Inflammatory macrophage treated with lipopolysaccharide for 1 hour (primary cell): ENCODE measurements around the gene ARHGEF11.

Experiments
- DNase-seq, 2 donors: peaks; one replicate each; pipeline ENCODE4 v3.0.0-alpha.2; 2020 to 2022

ARHGEF11 gene

GRCh38 chr1:156893048-156893953 is 152.2 kb downstream of the ARHGEF11 start, which contains the start of gene PEAR1:
TSS of gene PEAR1 (plus strand) at chr1:156893718. CDS start at chr1:156903927, 10,209 bp downstream.
- no peak for DNase-seq

DNA sequence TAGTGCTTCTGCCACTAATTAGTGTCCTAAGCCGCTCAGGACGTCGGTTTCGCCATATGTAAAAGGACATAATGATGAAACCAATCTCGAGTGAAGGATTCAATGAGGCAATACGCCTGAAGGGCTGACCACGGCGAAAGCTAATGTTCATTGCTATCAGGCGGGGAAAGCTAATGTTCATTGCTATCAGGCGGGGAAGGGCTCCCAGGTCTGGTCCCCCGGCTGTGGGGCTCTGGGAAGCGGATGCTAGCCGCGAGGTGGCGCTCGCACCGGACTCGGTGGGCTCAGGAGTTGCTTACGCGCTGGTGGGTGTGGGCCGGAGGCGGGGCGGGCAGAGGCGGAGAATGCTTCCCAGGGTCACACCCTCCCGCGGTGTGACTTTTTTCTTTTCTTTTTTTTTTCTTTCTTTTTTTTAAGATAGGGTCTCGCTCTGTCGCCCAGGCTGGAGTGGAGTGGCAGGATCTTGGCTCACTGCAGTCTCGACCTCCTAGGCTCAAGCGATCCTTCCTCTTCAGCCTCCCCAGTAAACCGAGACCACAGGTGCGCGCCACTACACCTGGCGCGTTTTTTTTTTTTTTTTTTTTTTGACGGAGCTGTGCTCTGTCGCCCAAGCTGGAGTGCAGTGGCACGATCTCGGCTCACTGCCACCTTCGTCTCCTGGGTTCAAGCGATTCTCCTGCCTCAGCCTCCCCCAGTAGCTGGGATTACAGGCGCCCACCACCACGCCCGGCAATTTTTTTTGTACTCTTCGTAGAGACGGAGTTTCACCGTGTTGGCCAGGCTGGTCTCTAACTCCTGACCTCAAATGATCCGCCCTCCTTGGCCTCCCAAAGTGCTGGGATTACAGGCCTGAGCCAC is 153.1 kb downstream of the ARHGEF11 start:
- peak; percentile 97 to 98 for DNase-seq

- DNase-seq = peak; percentile 45 to 90
Observed at GRCh38 chr1:156889802-156890580, 155.6 kb downstream of the ARHGEF11 start.

DNA sequence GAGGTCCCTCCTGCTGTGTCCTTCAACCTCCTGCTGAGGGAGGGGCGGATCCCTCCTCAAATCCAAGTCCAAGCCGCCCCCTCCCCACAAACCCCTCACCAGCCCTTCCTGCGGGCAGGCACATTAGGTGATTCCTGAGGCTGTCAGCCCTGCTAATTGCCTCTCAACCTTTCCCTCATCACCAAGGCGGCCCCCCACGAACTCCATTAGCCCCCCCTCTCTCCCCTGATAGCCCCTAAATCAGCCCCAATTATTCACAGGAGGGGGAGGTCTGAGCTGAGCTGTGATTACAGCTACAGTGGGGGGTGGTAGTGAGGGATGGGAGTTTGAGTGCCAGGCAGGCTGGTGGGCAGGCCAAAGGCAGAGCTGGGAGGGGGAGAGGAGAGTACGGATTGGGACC is 157.8 kb downstream of the ARHGEF11 start:
- DNase-seq = no peak

GRCh38 chr1:156887317-156887716 is 158.2 kb downstream of the ARHGEF11 start:
- no peak for DNase-seq

DNA sequence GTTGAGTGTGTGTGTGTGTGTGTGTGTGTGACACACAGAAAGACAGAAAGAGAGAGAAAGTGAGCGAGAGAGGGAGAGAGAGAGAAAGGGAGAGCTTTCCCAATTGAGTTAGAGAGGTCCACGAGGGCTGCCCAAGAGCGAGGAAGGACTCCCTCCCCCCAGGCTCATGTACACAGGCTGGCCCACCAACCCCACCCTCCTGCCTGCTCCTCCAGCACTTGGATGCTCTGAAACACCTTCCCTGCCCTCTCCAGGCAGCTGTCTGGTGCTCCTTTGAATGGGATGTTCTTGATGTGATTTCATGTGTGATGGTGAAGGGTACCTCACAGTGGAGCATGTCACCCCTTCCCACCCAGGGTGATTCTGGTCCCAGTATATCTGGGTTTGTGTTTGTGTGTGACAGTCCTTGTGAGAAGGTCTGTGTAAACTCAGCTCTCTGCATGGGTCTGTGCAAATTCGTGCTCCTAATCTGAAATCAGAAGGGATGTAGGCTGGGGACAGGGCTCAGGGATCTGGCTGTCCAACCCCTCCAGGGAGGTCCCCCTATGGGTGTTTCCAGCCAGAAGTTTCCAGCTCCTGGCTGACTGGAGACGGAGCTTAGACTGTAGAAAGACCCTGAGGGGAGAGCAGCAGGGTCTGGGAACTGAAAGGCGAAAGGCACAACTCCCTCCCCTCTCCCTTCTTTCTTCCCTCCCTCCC is 158.8 kb downstream of the ARHGEF11 start:
- no peak for DNase-seq

DNA sequence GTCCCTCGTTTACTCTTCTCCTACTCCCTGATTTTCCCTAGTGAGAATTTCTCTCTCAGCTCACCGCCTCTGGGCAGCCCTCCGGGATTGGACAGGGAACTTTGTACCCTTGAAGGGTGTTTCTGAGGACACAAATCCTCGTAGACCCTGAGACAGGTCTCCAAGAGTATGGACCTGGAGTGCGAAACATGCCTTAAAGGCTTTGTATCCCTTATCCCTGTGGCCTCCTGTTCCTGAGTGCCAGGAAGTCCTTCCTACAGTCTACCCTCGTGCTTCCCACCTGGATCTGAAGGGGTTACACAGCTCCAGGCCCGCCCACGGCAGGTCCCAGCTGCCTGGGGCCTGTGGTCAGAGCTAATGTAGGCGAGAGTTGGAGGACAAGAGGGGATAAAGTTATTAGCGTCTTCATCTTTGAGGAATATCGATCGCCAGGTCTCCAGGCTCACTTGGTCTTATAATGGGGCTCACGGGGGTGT is 159.6 kb downstream of the ARHGEF11 start:
- no peak for DNase-seq

DNA sequence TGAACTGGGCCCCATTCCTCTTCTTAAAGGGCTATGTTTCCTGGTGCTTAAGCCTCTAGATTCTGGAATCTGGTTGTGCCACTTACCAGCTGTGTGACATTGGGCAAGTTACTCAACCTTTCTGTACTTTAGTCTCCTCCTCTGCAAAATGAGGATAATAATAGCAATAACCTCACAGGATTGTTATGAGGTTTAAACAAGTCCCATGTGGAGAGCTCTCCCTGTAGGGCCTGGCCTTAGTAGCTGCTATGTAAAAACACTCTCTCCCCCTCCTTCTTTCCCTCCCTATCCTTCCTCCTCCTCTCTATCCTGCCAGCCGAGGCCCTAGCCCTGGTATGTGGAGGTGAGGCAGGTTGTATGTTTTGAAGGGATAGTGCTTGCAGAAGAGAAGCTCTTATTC is 160.2 kb downstream of the ARHGEF11 start:
- DNase-seq = no peak
